Endothelial cell of umbilical vein (primary cell): ENCODE measurements around the gene IGFL1. TPM values are rescaled to one million over a fixed set of nuclear protein-coding genes. Genes with fewer than 3 reads are reported as not detected.

ENCODE experiments used
- BruUV-seq: library from RNA; stranded (reverse); fragments of 400-500 nt; replicated peaks from 2 replicates; lab custom pipeline; 2021; lab: Mats Ljungman, UMichigan
- CTCF ChIA-PET: fragments of 300-600, 350-600 bp; sonication (Branson Sonifier 250); formaldehyde crosslinking; loops from one replicate; lab custom pipeline; 2021; ENCODE audit warnings: antibody characterized with exemption, inconsistent platforms; lab: Charles Lee
- POLR2A ChIA-PET: fragments of 300-600, 350-600 bp; sonication (Branson Sonifier 250); formaldehyde crosslinking; loops from one replicate; lab custom pipeline; 2021; ENCODE audit warnings: antibody characterized with exemption, inconsistent platforms; lab: Charles Lee
- DNase-seq: peaks from one replicate; pipeline ENCODE4 v3.0.0-alpha.2; 2011; ENCODE audit warnings: low read depth, low spot score
- FAIRE-seq: peaks from 2 replicates; lab custom pipeline; 2011; peaks lifted over from hg19 to GRCh38; lab: Jason Lieb, UNC
- H2AFZ ChIP-seq: 2 replicates; pipeline ENCODE4 v1.6.0; 2012; ENCODE audit warnings: low read depth, low read length, control low read depth, inconsistent platforms
- H3K27ac ChIP-seq: 2 replicates; pipeline ENCODE4 v1.5.1; 2011; ENCODE audit warnings: low read depth, mild to moderate bottlenecking, control low read depth, low read length, moderate library complexity; ENCODE audit not compliant: insufficient read depth
- H3K27me3 ChIP-seq, 2 experiments: 2 replicates each; pipeline versions ENCODE4 v1.6.0 to v1.6.1; 2011; ENCODE audit warnings: low read length in 2 of 2, mixed read lengths in 1 of 2; ENCODE audit not compliant: control insufficient read depth in 2 of 2, insufficient read depth in 2 of 2
- H3K36me3 ChIP-seq, 2 experiments: 2 replicates in 1 of 2; 3 replicates in 1 of 2; pipeline ENCODE4 v1.5.1; 2011; ENCODE audit warnings: low read length in 2 of 2, mild to moderate bottlenecking in 1 of 2, moderate library complexity in 1 of 2; ENCODE audit not compliant: control insufficient read depth in 2 of 2, insufficient read depth in 2 of 2; ENCODE audit errors: extremely low read depth in 1 of 2
- H3K4me1 ChIP-seq: 3 replicates; pipeline ENCODE4 v1.5.1; 2011; ENCODE audit warnings: mild to moderate bottlenecking, low read length; ENCODE audit not compliant: control insufficient read depth, insufficient read depth; ENCODE audit errors: extremely low read depth
- H3K4me2 ChIP-seq: 2 replicates; pipeline ENCODE4 v1.6.1; 2011; ENCODE audit warnings: low read length, control low read depth, mixed read lengths; ENCODE audit not compliant: insufficient read depth
- H3K4me3 ChIP-seq, 3 experiments: fragments of 200-600 bp in 1 of 3; sonication (generic), shearing (Covaris generic) in 1 of 3; replicated peaks in 1 of 3; 2 replicates each; pipeline ENCODE4 v1.5.1; 2011 to 2016; ENCODE audit warnings: control low read depth in 3 of 3, low read length in 3 of 3, mild to moderate bottlenecking in 2 of 3, inconsistent platforms in 1 of 3, low read depth in 1 of 3, moderate library complexity in 1 of 3; ENCODE audit not compliant: insufficient read depth in 1 of 3
- H3K79me2 ChIP-seq: 2 replicates; pipeline ENCODE4 v1.6.0; 2012; ENCODE audit warnings: low read length, inconsistent platforms; ENCODE audit not compliant: control insufficient read depth, insufficient read depth
- H3K9ac ChIP-seq: replicated peaks from 2 replicates; pipeline ENCODE3; 2011; ENCODE audit warnings: low read length, control low read depth; ENCODE audit not compliant: insufficient read depth; ENCODE audit errors: extremely low read depth
- H3K9me1 ChIP-seq: replicated peaks from 3 replicates; pipeline ENCODE4 v1.6.0; 2011; ENCODE audit warnings: mild to moderate bottlenecking, low read length; ENCODE audit not compliant: control insufficient read depth, insufficient read depth; ENCODE audit errors: extremely low read depth
- H3K9me3 ChIP-seq: replicated peaks from 2 replicates; pipeline ENCODE4 v1.5.1; 2012; ENCODE audit warnings: low read length, inconsistent platforms; ENCODE audit not compliant: control insufficient read depth, insufficient read depth
- H4K20me1 ChIP-seq: replicated peaks from 2 replicates; pipeline ENCODE3; 2011; ENCODE audit warnings: mild to moderate bottlenecking, low read length; ENCODE audit not compliant: control insufficient read depth, insufficient read depth; ENCODE audit errors: extremely low read depth
- EZH2 ChIP-seq: IDR thresholded peaks from 2 replicates; pipeline ENCODE4 v1.6.1; 2012; ENCODE audit warnings: borderline replicate concordance, low read depth, mild to moderate bottlenecking, moderate library complexity, low read length, inconsistent platforms; ENCODE audit not compliant: severe bottlenecking
- FOS ChIP-seq: IDR thresholded peaks from 2 replicates; pipeline ENCODE4 v1.6.1; 2011; ENCODE audit warnings: mild to moderate bottlenecking, low read length, moderate library complexity, borderline replicate concordance; ENCODE audit not compliant: insufficient read depth
- GATA2 ChIP-seq: IDR thresholded peaks from 2 replicates; pipeline ENCODE4 v1.7.0; 2011; ENCODE audit warnings: low read depth, mild to moderate bottlenecking, moderate library complexity, mixed read lengths, low read length; ENCODE audit not compliant: insufficient read length, insufficient read depth
- JUN ChIP-seq: IDR thresholded peaks from 2 replicates; pipeline ENCODE4 v1.6.1; 2011; ENCODE audit warnings: borderline replicate concordance, low read depth; ENCODE audit not compliant: insufficient read length, insufficient read depth
- MYC ChIP-seq: IDR thresholded peaks from one replicate; pipeline ENCODE4 v1.6.1; 2011; ENCODE audit warnings: mild to moderate bottlenecking, low read depth, low read length
- POLR2A ChIP-seq: IDR thresholded peaks from 2 replicates; pipeline ENCODE4 v1.6.1; 2012; ENCODE audit warnings: low read depth, mild to moderate bottlenecking, control low read depth, low read length
- POLR2AphosphoS5 ChIP-seq: IDR thresholded peaks from 2 replicates; pipeline ENCODE4 v1.6.1; 2012; ENCODE audit warnings: low read depth, mild to moderate bottlenecking, control low read depth, low read length, moderate library complexity; ENCODE audit not compliant: insufficient read depth
- dilution Hi-C: fragments of 300-500 bp; cut with MboI; formaldehyde crosslinking; loops from one replicate; pipeline ENCODE4 v1.15.0; 2019; ENCODE audit warnings: low sequenced_read_pairs; ENCODE audit not compliant: extremely low pct_ligation_motif_present
- intact Hi-C: fragments of 100-400 bp; cut with micrococcal nuclease; formaldehyde crosslinking; loops from one replicate; pipeline ENCODE4 v1.10.0; 2022
- polyA plus RNA-seq, 4 experiments: library from polyadenylated mRNA; depleted of rRNA in 3 of 4; stranded (reverse) in 3 of 4; unstranded in 1 of 4; fragments of >200 nt; gene quantifications; 2 replicates each; pipeline versions ENCODE4 v1.2.1 to v1.2.3, GENCODE V29; 2011 to 2012; ENCODE audit warnings: missing spikeins in 1 of 4
- total RNA-seq: library from RNA; stranded (reverse); gene quantifications from 2 replicates; pipeline ENCODE4 v1.2.3, GENCODE V29; 2021
- TF ChIP-seq, protein P1 (sequence below), 2 donors: IDR thresholded peaks; 1 replicate in 1 of 2; 2 replicates in 1 of 2; pipeline ENCODE4 v1.5.1; 2011; ENCODE audit warnings: low read length in 2 of 2, mild to moderate bottlenecking in 2 of 2, moderate library complexity in 2 of 2, control low read depth in 1 of 2, inconsistent platforms in 1 of 2, low read depth in 1 of 2; ENCODE audit not compliant: insufficient read depth in 1 of 2; ENCODE audit errors: extremely low read depth in 1 of 2
- TF ChIP-seq, protein P2 (sequence below): IDR thresholded peaks from 2 replicates; pipeline ENCODE4 v1.6.1; 2011; ENCODE audit not compliant: insufficient read depth, insufficient read length

IGFL1 gene
- total and polyA plus RNA-seq, 2 donors (not counting 3 experiments of a cell fraction or from before 2014, with no cell fraction given), result not detected

DNA sequence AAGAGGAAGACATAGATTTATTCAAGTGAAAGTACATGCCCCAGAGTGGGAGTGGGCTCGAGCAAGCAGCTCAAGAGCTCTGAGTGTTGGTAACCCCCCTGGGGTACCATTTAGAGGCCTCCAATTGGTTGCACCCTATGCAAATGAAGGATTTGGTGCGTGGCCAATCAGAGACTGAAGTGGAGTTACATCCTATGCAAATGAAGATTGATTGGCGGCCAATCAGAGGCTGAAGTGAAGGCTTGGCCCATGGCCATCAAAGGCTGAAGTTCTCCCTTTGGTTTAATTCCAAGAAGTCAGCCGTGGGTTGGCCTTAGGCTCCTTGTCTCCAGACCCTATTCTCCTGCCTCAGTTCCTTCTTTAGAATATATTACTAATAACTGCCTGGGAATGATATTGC lies 12.9 kb upstream of the IGFL1 start:
- Histone ChIP-seq H3K9ac (no peak overlapping the region), H3K9me1 (no peaks in the 10 kb centered on the region), H3K4me3 (no peak overlapping the region), H3K4me2 (no peak overlapping the region), H3K36me3 (no peaks in the 10 kb centered on the region), H3K9me3 (no peaks in the 10 kb centered on the region), H3K27me3 (peaks cover 0 to 3% of the 10 kb centered on the region in 2 experiments), H3K79me2 (no peaks in the 10 kb centered on the region), H4K20me1 (no peaks in the 10 kb centered on the region), H3K27ac (no peak overlapping the region), H3K4me1 (no peaks in the 10 kb centered on the region), H2AFZ (no peak overlapping the region)
- TF ChIP-seq GATA2 (no peak), POLR2AphosphoS5 (no peak), EZH2 (no peak), POLR2A (no peak), FOS (no peak), JUN (no peak), MYC (no peak)
- TF ChIP-seq, protein P1, sequence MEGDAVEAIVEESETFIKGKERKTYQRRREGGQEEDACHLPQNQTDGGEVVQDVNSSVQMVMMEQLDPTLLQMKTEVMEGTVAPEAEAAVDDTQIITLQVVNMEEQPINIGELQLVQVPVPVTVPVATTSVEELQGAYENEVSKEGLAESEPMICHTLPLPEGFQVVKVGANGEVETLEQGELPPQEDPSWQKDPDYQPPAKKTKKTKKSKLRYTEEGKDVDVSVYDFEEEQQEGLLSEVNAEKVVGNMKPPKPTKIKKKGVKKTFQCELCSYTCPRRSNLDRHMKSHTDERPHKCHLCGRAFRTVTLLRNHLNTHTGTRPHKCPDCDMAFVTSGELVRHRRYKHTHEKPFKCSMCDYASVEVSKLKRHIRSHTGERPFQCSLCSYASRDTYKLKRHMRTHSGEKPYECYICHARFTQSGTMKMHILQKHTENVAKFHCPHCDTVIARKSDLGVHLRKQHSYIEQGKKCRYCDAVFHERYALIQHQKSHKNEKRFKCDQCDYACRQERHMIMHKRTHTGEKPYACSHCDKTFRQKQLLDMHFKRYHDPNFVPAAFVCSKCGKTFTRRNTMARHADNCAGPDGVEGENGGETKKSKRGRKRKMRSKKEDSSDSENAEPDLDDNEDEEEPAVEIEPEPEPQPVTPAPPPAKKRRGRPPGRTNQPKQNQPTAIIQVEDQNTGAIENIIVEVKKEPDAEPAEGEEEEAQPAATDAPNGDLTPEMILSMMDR (IDR thresholded peaks at IDR 0.05; ENCODE audit: extremely low read depth in 1 of 2, insufficient read depth in 1 of 2, low read depth in 1 of 2, low read length in 2 of 2), result no peak
- TF ChIP-seq, protein P2, sequence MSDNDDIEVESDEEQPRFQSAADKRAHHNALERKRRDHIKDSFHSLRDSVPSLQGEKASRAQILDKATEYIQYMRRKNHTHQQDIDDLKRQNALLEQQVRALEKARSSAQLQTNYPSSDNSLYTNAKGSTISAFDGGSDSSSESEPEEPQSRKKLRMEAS, result no peak
- dilution Hi-C loops (no loop called here), intact Hi-C loops (no loop called here)
- FAIRE-seq (no peak), DNase-seq (no peak)
- BruUV-seq, result no TSS peak
- POLR2A ChIA-PET, result no interaction called here
- CTCF ChIA-PET, result no interaction called here
